K562 (cell line): Measurements from ENCODE around the gene NADSYN1. TPM values are rescaled to one million over a fixed set of nuclear protein-coding genes. Genes with fewer than 3 reads are reported as not detected.

Experiments used
- ATAC-seq: fragments of 200-7000 bp; cut with Tn5 transposase; 3 replicates; pipeline ENCODE4 v1.9.1; 2020; ENCODE audit warnings: moderate library complexity
- BruUV-seq: library from RNA; stranded (reverse); fragments of 400-500 nt; replicated peaks from 2 replicates; lab custom pipeline; 2021; lab: Mats Ljungman, UMichigan
- CTCF ChIA-PET: fragments of 300-600 bp; formaldehyde crosslinking; extraction: SDS; loops from one replicate; lab custom pipeline; 2021; ENCODE audit warnings: low intra/inter-chr PET ratio; lab: Yijun Ruan, JAX
- POLR2A ChIA-PET: fragments of 300-600, 350-650 bp; sonication (Branson Sonifier 250); formaldehyde crosslinking; extraction: SDS; loops from one replicate; lab custom pipeline; 2021; ENCODE audit warnings: antibody characterized with exemption, inconsistent platforms; lab: Yijun Ruan, JAX
- DNase-seq, 4 experiments: peaks; one replicate each; pipeline versions ENCODE4 v3.0.0 to v3.0.0-alpha.2; 2011 to 2018; ENCODE audit warnings: low spot score in 3 of 4, mixed read lengths in 3 of 4; ENCODE audit errors: extremely low read depth in 1 of 4
- FAIRE-seq: peaks from 2 replicates; lab custom pipeline; 2011; peaks lifted over from hg19 to GRCh38; lab: Jason Lieb, UNC
- H2AFZ ChIP-seq: 2 replicates; pipeline ENCODE4 v1.6.0; 2011; ENCODE audit warnings: low read depth, low read length, control low read depth, inconsistent platforms
- H3K27ac ChIP-seq: fragments of 200-600 bp; 3 replicates; pipeline ENCODE4 v1.8.0; 2011; ENCODE audit warnings: low read depth, mild to moderate bottlenecking, control low read depth, inconsistent platforms, low read length, moderate library complexity, mixed read lengths; ENCODE audit errors: extremely low read depth
- H3K27me3 ChIP-seq, 2 experiments: fragments of 300-600 bp in 1 of 2; 2 replicates in 1 of 2; 3 replicates in 1 of 2; pipeline versions ENCODE4 v1.6.0 to v1.8.0; 2011; ENCODE audit warnings: inconsistent platforms in 2 of 2, low read length in 2 of 2, mild to moderate bottlenecking in 1 of 2, mixed read lengths in 1 of 2, moderate library complexity in 1 of 2; ENCODE audit not compliant: control insufficient read depth in 2 of 2, insufficient read depth in 2 of 2
- H3K36me3 ChIP-seq: fragments of 300-600 bp; 3 replicates; pipeline ENCODE4 v1.8.0; 2011; ENCODE audit warnings: mild to moderate bottlenecking, low read length, inconsistent platforms; ENCODE audit not compliant: control insufficient read depth, insufficient read depth
- H3K4me1 ChIP-seq, 2 experiments: fragments of 200-600 bp in 1 of 2; replicated peaks in 1 of 2; 2 replicates in 1 of 2; 3 replicates in 1 of 2; pipeline versions ENCODE4 v1.5.1 to v1.8.0; 2011; ENCODE audit warnings: inconsistent platforms in 2 of 2, low read length in 2 of 2, mild to moderate bottlenecking in 1 of 2, mixed read lengths in 1 of 2, moderate library complexity in 1 of 2; ENCODE audit not compliant: control insufficient read depth in 2 of 2, insufficient read depth in 2 of 2
- H3K4me2 ChIP-seq: 2 replicates; pipeline ENCODE4 v1.6.1; 2011; ENCODE audit warnings: low read length, control low read depth, inconsistent platforms, mixed read lengths; ENCODE audit not compliant: insufficient read depth
- H3K4me3 ChIP-seq: fragments of 200-600 bp; sonication (generic), shearing (Covaris generic); 2 replicates; pipeline ENCODE4 v1.5.1; 2016; ENCODE audit warnings: control low read depth, inconsistent platforms
- H3K79me2 ChIP-seq: fragments of 200-600 bp; 3 replicates; pipeline ENCODE4 v1.8.0; 2011; ENCODE audit warnings: low read length, inconsistent platforms; ENCODE audit not compliant: control insufficient read depth, insufficient read depth
- H3K9ac ChIP-seq, 2 experiments: 2 replicates each; pipeline versions ENCODE4 v1.6.0 to v1.6.1; 2011; ENCODE audit warnings: low read depth in 2 of 2, low read length in 2 of 2, control low read depth in 1 of 2, inconsistent platforms in 1 of 2, mild to moderate bottlenecking in 1 of 2, mixed read lengths in 1 of 2; ENCODE audit not compliant: insufficient read depth in 1 of 2
- H3K9me1 ChIP-seq: one replicate; pipeline ENCODE4 v1.6.0; 2011; ENCODE audit warnings: inconsistent platforms, mild to moderate bottlenecking, low read length, moderate library complexity; ENCODE audit not compliant: control insufficient read depth, insufficient read depth
- H3K9me3 ChIP-seq: replicated peaks from 2 replicates; pipeline ENCODE4 v1.5.1; 2011; ENCODE audit warnings: low read depth, low read length, inconsistent platforms; ENCODE audit not compliant: control insufficient read depth, insufficient read depth
- H4K20me1 ChIP-seq: replicated peaks from 2 replicates; pipeline ENCODE4 v1.6.1; 2011; ENCODE audit warnings: low read length, inconsistent platforms, mixed read lengths; ENCODE audit not compliant: control insufficient read depth, insufficient read depth
- CBFA2T3 ChIP-seq: fragments of 450-650 bp; IDR thresholded peaks from 2 replicates; pipeline ENCODE4 v1.6.1; 2017
- IFI16 ChIP-seq: fragments of 250-450 bp; sonication (Bioruptor Pico); IDR thresholded peaks from 2 replicates; pipeline ENCODE4 v2.1.2; 2022; ENCODE audit warnings: mild to moderate bottlenecking, inconsistent platforms
- NFE2 ChIP-seq: IDR thresholded peaks from 2 replicates; pipeline ENCODE4 v1.6.1; 2014; ENCODE audit warnings: antibody characterized with exemption, low read depth
- POLR2H ChIP-seq: IDR thresholded peaks from 2 replicates; pipeline ENCODE4 v1.6.1; 2016; ENCODE audit warnings: missing genetic modification characterization, low read depth, mild to moderate bottlenecking, control low read depth, missing compliant biosample characterization, moderate library complexity
- SP2 ChIP-seq: IDR thresholded peaks from 2 replicates; pipeline ENCODE4 v1.6.1; 2011; ENCODE audit warnings: mild to moderate bottlenecking, low read depth, low read length, moderate library complexity; ENCODE audit not compliant: poor library complexity, severe bottlenecking; ENCODE audit errors: extremely low read depth
- TCF3 ChIP-seq: sonication (generic); formaldehyde crosslinking; IDR thresholded peaks from 2 replicates; pipeline ENCODE4 v1.4.0; 2020; ENCODE audit warnings: mild to moderate bottlenecking, missing genetic modification reagents
- WGBS: fragments of 100-300 bp; shearing (Covaris generic); methylation state at CpG from one replicate; pipeline ENCODE4 v1.1.6; 2016; ENCODE audit warnings: low coverage, mixed read lengths; ENCODE audit not compliant: insufficient coverage; ENCODE audit errors: missing lambda C conversion rate; 5-methylcytosine and 5-hydroxymethylcytosine counted together
- in situ Hi-C: fragments of 300-500 bp; cut with MboI; formaldehyde crosslinking; loops from 4 replicates; pipeline ENCODE4 v1.15.0; 2018; ENCODE audit warnings: inconsistent platforms, mixed read lengths
- intact Hi-C: fragments of 100-400 bp; cut with micrococcal nuclease; formaldehyde crosslinking; loops from 2 replicates; pipeline ENCODE4 v1.14.2; 2022
- polyA plus RNA-seq, 8 experiments: library from polyadenylated mRNA; depleted of rRNA in 4 of 8; stranded (reverse) in 5 of 8; unstranded in 3 of 8; fragments of >200 nt; fragmentation: Nextera tagmentation in 2 of 8; fragmentation: Illumina TruSeq in 1 of 8; extraction: Ambion mirVana in 2 of 8; extraction: Trizol in 1 of 8; gene quantifications; 2 replicates each; pipeline versions ENCODE4 v1.2.1 to v1.2.3, GENCODE V29; 2011 to 2014; ENCODE audit warnings: inconsistent platforms in 1 of 8, missing spikeins in 1 of 8
- total RNA-seq, 7 experiments: library from RNA; depleted of rRNA in 6 of 7; stranded (reverse); fragments of >200 nt in 6 of 7; fragmentation: Illumina TruSeq in 2 of 7; extraction: Trizol in 2 of 7; gene quantifications; 2 replicates each; pipeline versions ENCODE4 v1.2.1 to v1.2.3, GENCODE V29; 2011 to 2021; ENCODE audit warnings: low replicate concordance in 1 of 7
- TF ChIP-seq, protein P1 (sequence below): fragments of 450-650 bp; formaldehyde crosslinking; IDR thresholded peaks from 2 replicates; pipeline ENCODE4 v1.4.0; 2020; ENCODE audit warnings: mild to moderate bottlenecking, moderate library complexity
- TF ChIP-seq, protein P2 (sequence below): sonication (generic); formaldehyde crosslinking; IDR thresholded peaks from 2 replicates; pipeline ENCODE4 v1.8.1; 2023; ENCODE audit warnings: mild to moderate bottlenecking, missing genetic modification reagents

The NADSYN1 gene
- total and polyA plus RNA-seq, 9 of the 15 experiments (the other 6 are each of a cell fraction or from before 2014, with no cell fraction given) = 12.7 to 57.3 (median 42.1) TPM

DNA sequence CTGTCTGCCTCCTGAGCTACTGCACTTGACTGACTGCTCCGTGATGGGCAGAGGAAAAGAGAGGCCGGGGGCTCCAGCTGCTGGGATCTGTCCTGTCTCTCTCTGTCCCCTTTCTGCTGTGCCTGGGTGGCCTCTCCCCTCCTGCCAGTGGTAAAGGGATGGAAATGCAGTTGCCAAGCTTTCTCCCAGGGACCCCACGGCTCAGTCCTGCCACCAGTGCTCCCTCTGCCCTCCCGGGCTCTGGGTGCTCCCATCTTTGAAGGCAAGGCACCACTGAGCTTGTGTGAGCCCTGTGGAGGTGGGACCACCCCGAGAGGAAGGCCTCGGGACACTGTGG, 32.0 kb downstream of the NADSYN1 start:
- no peak for ATAC-seq
- CTCF ChIA-PET = no interaction called here
- no peak overlapping the region for H3K27ac ChIP-seq
- H3K27me3 ChIP-seq = no peaks in the 10 kb centered on the region
- BruUV-seq = no TSS peak
- POLR2A ChIA-PET = no interaction called here
- no peak for FAIRE-seq
- no peaks in the 10 kb centered on the region for H4K20me1 ChIP-seq
- H3K9me3 ChIP-seq = no peaks in the 10 kb centered on the region
- no peak overlapping the region for H3K4me2 ChIP-seq
- in situ Hi-C loops = no loop called here
- no peak for TF ChIP-seq CBFA2T3
- TF ChIP-seq TCF3 = no peak
- TF ChIP-seq SP2 = no peak
- TF ChIP-seq, protein P1, sequence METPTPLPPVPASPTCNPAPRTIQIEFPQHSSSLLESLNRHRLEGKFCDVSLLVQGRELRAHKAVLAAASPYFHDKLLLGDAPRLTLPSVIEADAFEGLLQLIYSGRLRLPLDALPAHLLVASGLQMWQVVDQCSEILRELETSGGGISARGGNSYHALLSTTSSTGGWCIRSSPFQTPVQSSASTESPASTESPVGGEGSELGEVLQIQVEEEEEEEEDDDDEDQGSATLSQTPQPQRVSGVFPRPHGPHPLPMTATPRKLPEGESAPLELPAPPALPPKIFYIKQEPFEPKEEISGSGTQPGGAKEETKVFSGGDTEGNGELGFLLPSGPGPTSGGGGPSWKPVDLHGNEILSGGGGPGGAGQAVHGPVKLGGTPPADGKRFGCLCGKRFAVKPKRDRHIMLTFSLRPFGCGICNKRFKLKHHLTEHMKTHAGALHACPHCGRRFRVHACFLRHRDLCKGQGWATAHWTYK (CRISPR knock-in tag) = no peak
- TF ChIP-seq NFE2 = no peak
- no peak for TF ChIP-seq POLR2H
- TF ChIP-seq IFI16 (CRISPR knock-in tag) = no peak
- TF ChIP-seq, protein P2, sequence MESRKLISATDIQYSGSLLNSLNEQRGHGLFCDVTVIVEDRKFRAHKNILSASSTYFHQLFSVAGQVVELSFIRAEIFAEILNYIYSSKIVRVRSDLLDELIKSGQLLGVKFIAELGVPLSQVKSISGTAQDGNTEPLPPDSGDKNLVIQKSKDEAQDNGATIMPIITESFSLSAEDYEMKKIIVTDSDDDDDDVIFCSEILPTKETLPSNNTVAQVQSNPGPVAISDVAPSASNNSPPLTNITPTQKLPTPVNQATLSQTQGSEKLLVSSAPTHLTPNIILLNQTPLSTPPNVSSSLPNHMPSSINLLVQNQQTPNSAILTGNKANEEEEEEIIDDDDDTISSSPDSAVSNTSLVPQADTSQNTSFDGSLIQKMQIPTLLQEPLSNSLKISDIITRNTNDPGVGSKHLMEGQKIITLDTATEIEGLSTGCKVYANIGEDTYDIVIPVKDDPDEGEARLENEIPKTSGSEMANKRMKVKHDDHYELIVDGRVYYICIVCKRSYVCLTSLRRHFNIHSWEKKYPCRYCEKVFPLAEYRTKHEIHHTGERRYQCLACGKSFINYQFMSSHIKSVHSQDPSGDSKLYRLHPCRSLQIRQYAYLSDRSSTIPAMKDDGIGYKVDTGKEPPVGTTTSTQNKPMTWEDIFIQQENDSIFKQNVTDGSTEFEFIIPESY (CRISPR knock-in tag) = no peak
- intact Hi-C loops = no loop called here
- no peak for DNase-seq
- H2AFZ ChIP-seq = no peak overlapping the region
- H3K4me1 ChIP-seq = peaks cover 6 to 18% of the 10 kb centered on the region in 2 experiments; a peak in 4 of 5 replicates
- H3K9ac ChIP-seq = no peak overlapping the region; a peak in 1 of 4 replicates
- H3K9me1 ChIP-seq = no peaks in the 10 kb centered on the region
- no peak overlapping the region for H3K4me3 ChIP-seq
- WGBS = 70% methylated on average over 4 of the region's 6 CpGs
- peaks cover 59% of the 10 kb centered on the region; the same call in 2 of the 3 replicates for H3K36me3 ChIP-seq
- no peaks in the 10 kb centered on the region for H3K79me2 ChIP-seq
